ENCODE results near the gene SOCS1. TPM values are rescaled to one million over a fixed set of nuclear protein-coding genes. Genes with fewer than 3 reads are reported as not detected.

SOCS1 gene
- total and polyA plus RNA-seq, 9 of the 15 experiments (the other 6 are each of a cell fraction or from before 2014, with no cell fraction given): 0.04 to 7.5 (median 2.3) TPM

- TF ChIP-seq, protein P1, sequence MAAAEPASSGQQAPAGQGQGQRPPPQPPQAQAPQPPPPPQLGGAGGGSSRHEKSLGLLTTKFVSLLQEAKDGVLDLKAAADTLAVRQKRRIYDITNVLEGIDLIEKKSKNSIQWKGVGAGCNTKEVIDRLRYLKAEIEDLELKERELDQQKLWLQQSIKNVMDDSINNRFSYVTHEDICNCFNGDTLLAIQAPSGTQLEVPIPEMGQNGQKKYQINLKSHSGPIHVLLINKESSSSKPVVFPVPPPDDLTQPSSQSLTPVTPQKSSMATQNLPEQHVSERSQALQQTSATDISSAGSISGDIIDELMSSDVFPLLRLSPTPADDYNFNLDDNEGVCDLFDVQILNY (CRISPR knock-in tag; IDR thresholded peaks at IDR 0.05): peak; percentile 100
- TF ChIP-seq RFX1 (IDR thresholded peaks at IDR 0.05): no peak
- no peak for TF ChIP-seq SOX6 (IDR thresholded peaks at IDR 0.05)
- peak; percentile 97 for TF ChIP-seq CHD1 (IDR thresholded peaks at IDR 0.05; ENCODE audit: low read length)
- TF ChIP-seq RB1 (IDR thresholded peaks at IDR 0.05; ENCODE audit: low read depth): peak; percentile 50
- TF ChIP-seq FUS (optimal IDR thresholded peaks at IDR 0.05; ENCODE audit: low read depth, low read length): no peak
- peak; percentile 83 for TF ChIP-seq ZFP91 (CRISPR knock-in tag; IDR thresholded peaks at IDR 0.05)
- TF ChIP-seq PTTG1 (tag; IDR thresholded peaks at IDR 0.05; ENCODE audit: low read depth): no peak
- TF ChIP-seq TCFL5 (CRISPR knock-in tag; conservative IDR thresholded peaks at IDR 0.05): no peak
- TF ChIP-seq NFIC (IDR thresholded peaks at IDR 0.05): peak; percentile 34; the same call in 1 of the 2 replicates
- peak; percentile 78 for TF ChIP-seq HNRNPLL (IDR thresholded peaks at IDR 0.05; ENCODE audit: low read depth, low read length, poor library complexity, severe bottlenecking)
- TF ChIP-seq ATF7 (IDR thresholded peaks at IDR 0.05): peak; percentile 17
- TF ChIP-seq RBBP5 (IDR thresholded peaks at IDR 0.05; ENCODE audit: borderline replicate concordance, insufficient read depth, low read length, poor library complexity, severe bottlenecking): peak; percentile 89
- TF ChIP-seq, protein P2, sequence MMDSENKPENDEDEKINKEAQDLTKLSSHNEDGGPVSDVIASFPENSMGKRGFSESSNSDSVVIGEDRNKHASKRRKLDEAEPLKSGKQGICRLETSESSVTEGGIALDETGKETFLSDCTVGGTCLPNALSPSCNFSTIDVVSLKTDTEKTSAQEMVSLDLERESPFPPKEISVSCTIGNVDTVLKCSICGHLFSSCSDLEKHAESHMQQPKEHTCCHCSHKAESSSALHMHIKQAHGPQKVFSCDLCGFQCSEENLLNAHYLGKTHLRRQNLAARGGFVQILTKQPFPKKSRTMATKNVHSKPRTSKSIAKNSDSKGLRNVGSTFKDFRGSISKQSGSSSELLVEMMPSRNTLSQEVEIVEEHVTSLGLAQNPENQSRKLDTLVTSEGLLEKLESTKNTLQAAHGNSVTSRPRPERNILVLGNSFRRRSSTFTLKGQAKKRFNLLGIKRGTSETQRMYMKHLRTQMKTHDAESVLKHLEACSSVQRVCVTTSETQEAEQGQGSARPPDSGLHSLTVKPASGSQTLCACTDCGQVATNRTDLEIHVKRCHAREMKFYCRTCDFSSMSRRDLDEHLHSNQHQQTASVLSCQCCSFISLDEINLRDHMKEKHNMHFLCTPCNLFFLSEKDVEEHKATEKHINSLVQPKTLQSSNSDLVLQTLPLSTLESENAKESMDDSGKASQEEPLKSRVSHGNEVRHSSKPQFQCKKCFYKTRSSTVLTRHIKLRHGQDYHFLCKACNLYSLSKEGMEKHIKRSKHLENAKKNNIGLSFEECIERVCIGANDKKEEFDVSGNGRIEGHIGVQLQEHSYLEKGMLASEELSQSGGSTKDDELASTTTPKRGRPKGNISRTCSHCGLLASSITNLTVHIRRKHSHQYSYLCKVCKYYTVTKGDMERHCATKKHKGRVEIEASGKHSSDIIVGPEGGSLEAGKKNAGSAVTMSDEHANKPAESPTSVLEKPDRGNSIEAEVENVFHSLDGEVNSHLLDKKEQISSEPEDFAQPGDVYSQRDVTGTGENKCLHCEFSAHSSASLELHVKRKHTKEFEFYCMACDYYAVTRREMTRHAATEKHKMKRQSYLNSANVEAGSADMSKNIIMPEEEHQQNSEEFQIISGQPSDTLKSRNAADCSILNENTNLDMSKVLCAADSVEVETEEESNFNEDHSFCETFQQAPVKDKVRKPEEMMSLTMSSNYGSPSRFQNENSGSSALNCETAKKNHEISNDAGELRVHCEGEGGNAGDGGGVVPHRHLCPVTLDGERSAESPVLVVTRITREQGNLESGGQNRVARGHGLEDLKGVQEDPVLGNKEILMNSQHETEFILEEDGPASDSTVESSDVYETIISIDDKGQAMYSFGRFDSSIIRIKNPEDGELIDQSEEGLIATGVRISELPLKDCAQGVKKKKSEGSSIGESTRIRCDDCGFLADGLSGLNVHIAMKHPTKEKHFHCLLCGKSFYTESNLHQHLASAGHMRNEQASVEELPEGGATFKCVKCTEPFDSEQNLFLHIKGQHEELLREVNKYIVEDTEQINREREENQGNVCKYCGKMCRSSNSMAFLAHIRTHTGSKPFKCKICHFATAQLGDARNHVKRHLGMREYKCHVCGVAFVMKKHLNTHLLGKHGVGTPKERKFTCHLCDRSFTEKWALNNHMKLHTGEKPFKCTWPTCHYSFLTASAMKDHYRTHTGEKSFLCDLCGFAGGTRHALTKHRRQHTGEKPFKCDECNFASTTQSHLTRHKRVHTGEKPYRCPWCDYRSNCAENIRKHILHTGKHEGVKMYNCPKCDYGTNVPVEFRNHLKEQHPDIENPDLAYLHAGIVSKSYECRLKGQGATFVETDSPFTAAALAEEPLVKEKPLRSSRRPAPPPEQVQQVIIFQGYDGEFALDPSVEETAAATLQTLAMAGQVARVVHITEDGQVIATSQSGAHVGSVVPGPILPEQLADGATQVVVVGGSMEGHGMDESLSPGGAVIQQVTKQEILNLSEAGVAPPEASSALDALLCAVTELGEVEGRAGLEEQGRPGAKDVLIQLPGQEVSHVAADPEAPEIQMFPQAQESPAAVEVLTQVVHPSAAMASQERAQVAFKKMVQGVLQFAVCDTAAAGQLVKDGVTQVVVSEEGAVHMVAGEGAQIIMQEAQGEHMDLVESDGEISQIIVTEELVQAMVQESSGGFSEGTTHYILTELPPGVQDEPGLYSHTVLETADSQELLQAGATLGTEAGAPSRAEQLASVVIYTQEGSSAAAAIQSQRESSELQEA (IDR thresholded peaks at IDR 0.05; ENCODE audit: low read depth): no peak
- peak; percentile 58 for TF ChIP-seq ZNF24 (IDR thresholded peaks at IDR 0.05)
- TF ChIP-seq TAF7 (tag; IDR thresholded peaks at IDR 0.05): no peak
Observed at GRCh38 chr16:11254913-11255736, 879 bp downstream of the SOCS1 start (continued).

Data from K562 (cell line).